ENCODE measurements around the gene ZBTB32.

- TF ChIP-seq, protein P1, sequence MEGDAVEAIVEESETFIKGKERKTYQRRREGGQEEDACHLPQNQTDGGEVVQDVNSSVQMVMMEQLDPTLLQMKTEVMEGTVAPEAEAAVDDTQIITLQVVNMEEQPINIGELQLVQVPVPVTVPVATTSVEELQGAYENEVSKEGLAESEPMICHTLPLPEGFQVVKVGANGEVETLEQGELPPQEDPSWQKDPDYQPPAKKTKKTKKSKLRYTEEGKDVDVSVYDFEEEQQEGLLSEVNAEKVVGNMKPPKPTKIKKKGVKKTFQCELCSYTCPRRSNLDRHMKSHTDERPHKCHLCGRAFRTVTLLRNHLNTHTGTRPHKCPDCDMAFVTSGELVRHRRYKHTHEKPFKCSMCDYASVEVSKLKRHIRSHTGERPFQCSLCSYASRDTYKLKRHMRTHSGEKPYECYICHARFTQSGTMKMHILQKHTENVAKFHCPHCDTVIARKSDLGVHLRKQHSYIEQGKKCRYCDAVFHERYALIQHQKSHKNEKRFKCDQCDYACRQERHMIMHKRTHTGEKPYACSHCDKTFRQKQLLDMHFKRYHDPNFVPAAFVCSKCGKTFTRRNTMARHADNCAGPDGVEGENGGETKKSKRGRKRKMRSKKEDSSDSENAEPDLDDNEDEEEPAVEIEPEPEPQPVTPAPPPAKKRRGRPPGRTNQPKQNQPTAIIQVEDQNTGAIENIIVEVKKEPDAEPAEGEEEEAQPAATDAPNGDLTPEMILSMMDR (IDR thresholded peaks at IDR 0.05; ENCODE audit: low read depth, low read length): no peak
- no peak for TF ChIP-seq POLR2A (IDR thresholded peaks at IDR 0.05; ENCODE audit: extremely low read depth, insufficient read length)
These were observed 60.3 kb downstream of the ZBTB32 start for GRCh38 chr19:35764432-35765315.

All from NB4 (cell line).